Vagina (tissue), 2 donors: ENCODE data around the gene EML6. TPM values are rescaled to one million over a fixed set of nuclear protein-coding genes. Genes with fewer than 3 reads are reported as not detected.

ENCODE experiments used
- DNase-seq, 2 donors: peaks; one replicate each; pipeline ENCODE4 v3.0.0-alpha.2; 2017; ENCODE audit errors: extremely low spot score in 2 of 2
- H3K27ac ChIP-seq: fragments of 200-600 bp; sonication (generic); one replicate; pipeline ENCODE4 v1.5.1; 2019
- H3K27me3 ChIP-seq: fragments of 200-600 bp; sonication (generic); one replicate; pipeline ENCODE4 v1.5.1; 2019
- H3K36me3 ChIP-seq, 2 donors: fragments of 200-600 bp; sonication (generic); one replicate each; pipeline ENCODE4 v1.5.1; 2017 to 2019
- H3K4me1 ChIP-seq: fragments of 200-600 bp; sonication (generic); one replicate; pipeline ENCODE4 v1.5.1; 2019
- H3K4me3 ChIP-seq, 2 donors: fragments of 200-600 bp; sonication (generic); 1 replicate in 1 of 2; 2 replicates in 1 of 2; pipeline ENCODE4 v1.5.1; 2016 to 2019
- H3K9me3 ChIP-seq: fragments of 200-600 bp; sonication (generic); one replicate; pipeline ENCODE4 v1.5.1; 2019
- CTCF ChIP-seq, 3 experiments: fragments of 450-650 bp in 2 of 3; fragments of 200-600 bp in 1 of 3; sonication (generic) in 1 of 3; IDR thresholded peaks; one replicate each; pipeline ENCODE4 v1.5.1; 2017 to 2019; ENCODE audit warnings: antibody characterized with exemption in 3 of 3, mild to moderate bottlenecking in 2 of 3, moderate library complexity in 2 of 3
- POLR2A ChIP-seq, 2 donors: fragments of 450-650 bp; IDR thresholded peaks; one replicate each; pipeline ENCODE4 v1.6.1; 2017; ENCODE audit warnings: antibody characterized with exemption in 2 of 2, mild to moderate bottlenecking in 2 of 2, moderate library complexity in 2 of 2
- POLR2AphosphoS5 ChIP-seq, 2 donors: sonication (generic); formaldehyde crosslinking; IDR thresholded peaks; one replicate each; pipeline ENCODE4 v1.9.0; 2017; ENCODE audit warnings: antibody characterized with exemption in 2 of 2, mild to moderate bottlenecking in 2 of 2, low read depth in 1 of 2; ENCODE audit not compliant: insufficient read depth in 1 of 2
- intact Hi-C: fragments of 100-400 bp; cut with DNase I; formaldehyde crosslinking; loops from one replicate; pipeline ENCODE4 v1.15.1; 2023
- total RNA-seq: library from RNA; depleted of rRNA; stranded (reverse); fragments of >200 nt; gene quantifications from one replicate; pipeline ENCODE4 v1.2.3, GENCODE V29; 2016

The EML6 gene
- total RNA-seq, 1 donor from 2014 or later, result 1.7 TPM

DNA sequence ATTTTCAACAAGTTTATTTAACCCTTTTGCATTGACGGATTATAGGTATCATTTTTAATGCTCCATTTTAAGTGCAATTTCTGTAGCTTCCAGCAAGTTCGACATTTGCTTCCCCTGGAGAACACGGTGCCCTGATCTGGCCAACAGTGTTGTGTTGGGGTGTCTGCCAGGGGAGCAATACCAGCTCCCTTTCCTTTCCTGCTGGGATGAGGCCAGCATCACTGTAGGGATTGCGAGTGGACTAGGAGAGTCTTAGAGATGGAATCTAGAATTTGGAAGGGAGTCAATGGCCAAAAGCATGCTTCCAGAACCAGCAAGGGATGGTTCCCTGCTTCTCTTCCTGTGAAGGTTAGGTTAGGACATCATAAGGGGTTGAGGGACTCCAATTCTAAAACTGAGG is 191.6 kb downstream of the EML6 start:
- intact Hi-C loops, result loop anchor here (10.0 kb wide), 1 partner anchor 120 kb away; no protein-coding TSS in a partner anchor
- DNase-seq, result no peak
- no peak overlapping the region for H3K27ac ChIP-seq

DNA sequence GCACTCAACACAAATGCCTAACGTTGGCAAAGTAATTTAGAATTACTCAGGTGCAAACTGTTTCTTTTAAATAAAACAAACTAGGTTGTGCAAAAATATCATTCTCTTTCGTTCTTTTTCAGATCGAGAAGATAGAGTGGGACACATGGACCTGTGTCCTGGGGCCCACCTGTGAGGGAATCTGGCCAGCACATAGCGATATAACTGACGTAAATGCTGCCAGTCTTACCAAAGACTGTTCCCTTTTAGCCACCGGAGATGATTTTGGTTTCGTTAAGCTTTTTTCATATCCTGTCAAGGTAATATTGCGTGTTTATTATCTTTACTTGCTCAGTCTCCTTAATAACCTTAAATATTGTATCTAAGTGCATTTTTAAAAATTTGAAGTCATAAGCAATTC is 193.2 kb downstream of the EML6 start:
- Histone ChIP-seq H3K36me3 (no peaks in the 10 kb centered on the region), H3K9me3 (no peaks in the 10 kb centered on the region), H3K27me3 (no peaks in the 10 kb centered on the region), H3K4me1 (no peaks in the 10 kb centered on the region), H3K27ac (no peak overlapping the region), H3K4me3 (no peak overlapping the region)
- intact Hi-C loops, result loop anchor here (10.0 kb wide), 1 partner anchor 118 kb away; no protein-coding TSS in a partner anchor
- TF ChIP-seq POLR2A (IDR thresholded peaks at IDR 0.05), result no peak
- no peak for TF ChIP-seq POLR2AphosphoS5 (IDR thresholded peaks at IDR 0.05; ENCODE audit: insufficient read depth in 1 of 2, low read depth in 1 of 2)
- TF ChIP-seq CTCF (IDR thresholded peaks at IDR 0.05), result no peak
- DNase-seq, result no peak

More for the DNA sequence above, 191.6 kb downstream of the EML6 start:
- Histone ChIP-seq H3K4me1 (no peaks in the 10 kb centered on the region), H3K9me3 (no peaks in the 10 kb centered on the region), H3K27me3 (no peaks in the 10 kb centered on the region), H3K36me3 (no peaks in the 10 kb centered on the region), H3K4me3 (no peak overlapping the region)
- TF ChIP-seq CTCF (IDR thresholded peaks at IDR 0.05), result no peak
- no peak for TF ChIP-seq POLR2AphosphoS5 (IDR thresholded peaks at IDR 0.05; ENCODE audit: insufficient read depth in 1 of 2, low read depth in 1 of 2)
- no peak for TF ChIP-seq POLR2A (IDR thresholded peaks at IDR 0.05)

GRCh38 chr2:54918647-54919280 is 195.3 kb downstream of the EML6 start:
- no peak for TF ChIP-seq CTCF (IDR thresholded peaks at IDR 0.05)
- TF ChIP-seq POLR2AphosphoS5 (IDR thresholded peaks at IDR 0.05; ENCODE audit: insufficient read depth in 1 of 2, low read depth in 1 of 2), result no peak
- TF ChIP-seq POLR2A (IDR thresholded peaks at IDR 0.05), result no peak
- no peaks in the 10 kb centered on the region for H3K36me3 ChIP-seq
- no peak overlapping the region for H3K27ac ChIP-seq
- H3K27me3 ChIP-seq, result no peaks in the 10 kb centered on the region
- H3K4me1 ChIP-seq, result no peaks in the 10 kb centered on the region
- H3K4me3 ChIP-seq, result no peak overlapping the region
- DNase-seq, result no peak
- intact Hi-C loops, result loop anchor here (10.0 kb wide), 1 partner anchor 116 kb away; no protein-coding TSS in a partner anchor
- no peaks in the 10 kb centered on the region for H3K9me3 ChIP-seq

DNA sequence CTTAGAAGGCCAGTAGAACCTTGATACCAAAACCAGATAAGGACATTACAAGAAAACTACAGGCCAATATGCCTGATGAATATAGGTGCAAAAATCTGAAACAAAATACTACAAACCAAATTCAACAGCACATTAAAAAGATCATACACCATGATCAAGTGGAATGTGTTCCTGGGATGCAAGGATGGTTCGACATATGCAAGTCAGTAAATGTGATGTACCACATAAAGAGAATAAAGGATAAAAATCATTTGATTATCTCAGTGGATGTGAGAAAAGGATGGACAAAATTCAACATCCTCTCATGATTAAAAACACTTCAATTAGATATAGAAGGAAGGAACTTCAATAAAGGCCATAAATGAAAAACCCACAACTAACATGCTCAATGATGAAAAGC is 197.2 kb downstream of the EML6 start:
- intact Hi-C loops, result no loop called here

More for the DNA sequence above, 197.2 kb downstream of the EML6 start:
- no peak for DNase-seq
- Histone ChIP-seq H3K9me3 (no peaks in the 10 kb centered on the region), H3K4me1 (no peaks in the 10 kb centered on the region), H3K27ac (no peak overlapping the region), H3K36me3 (no peaks in the 10 kb centered on the region), H3K27me3 (no peaks in the 10 kb centered on the region), H3K4me3 (no peak overlapping the region)
- no peak for TF ChIP-seq POLR2AphosphoS5 (IDR thresholded peaks at IDR 0.05; ENCODE audit: insufficient read depth in 1 of 2, low read depth in 1 of 2)
- no peak for TF ChIP-seq CTCF (IDR thresholded peaks at IDR 0.05)
- TF ChIP-seq POLR2A (IDR thresholded peaks at IDR 0.05), result no peak
